CD8-positive, alpha-beta memory T cell (primary cell): ENCODE measurements around the gene MED13L. TPM values are rescaled to one million over a fixed set of nuclear protein-coding genes. Genes with fewer than 3 reads are reported as not detected.

Source experiments
- CTCF ChIA-PET: fragments of 350-600 bp; sonication (Branson Sonifier 250); formaldehyde crosslinking; loops from one replicate; lab custom pipeline; 2021; ENCODE audit warnings: antibody characterized with exemption; lab: Charles Lee
- POLR2A ChIA-PET: fragments of 350-600 bp; sonication (Branson Sonifier 250); formaldehyde crosslinking; loops from one replicate; lab custom pipeline; 2021; ENCODE audit warnings: antibody characterized with exemption; lab: Charles Lee
- DNase-seq, 5 donors: peaks; one replicate each; pipeline versions ENCODE4 v3.0.0 to v3.0.0-alpha.2; 2020 to 2022; ENCODE audit warnings: mixed read lengths in 1 of 5
- H3K27ac ChIP-seq: one replicate; pipeline ENCODE4 v1.7.0; 2013; ENCODE audit warnings: low read depth, mild to moderate bottlenecking, low read length, moderate library complexity
- H3K27me3 ChIP-seq: 2 replicates; pipeline ENCODE4 v1.7.0; 2013; ENCODE audit warnings: low read length, mild to moderate bottlenecking; ENCODE audit not compliant: insufficient read depth, poor library complexity, severe bottlenecking
- H3K36me3 ChIP-seq: 2 replicates; pipeline ENCODE4 v1.7.0; 2013; ENCODE audit warnings: mild to moderate bottlenecking, low read length, moderate library complexity; ENCODE audit not compliant: insufficient read depth
- H3K4me1 ChIP-seq: 2 replicates; pipeline ENCODE4 v1.7.0; 2013; ENCODE audit warnings: mild to moderate bottlenecking, low read length, moderate library complexity; ENCODE audit not compliant: insufficient read depth
- H3K4me3 ChIP-seq: 2 replicates; pipeline ENCODE4 v1.7.0; 2013; ENCODE audit warnings: mild to moderate bottlenecking, low read length
- H3K9me3 ChIP-seq: 2 replicates; pipeline ENCODE4 v1.7.0; 2013; ENCODE audit warnings: mild to moderate bottlenecking, low read length
- H3K27ac Mint-ChIP-seq, 8 donors: one replicate each; pipeline ENCODE4 v1.8.0; 2020 to 2021; ENCODE audit warnings: mixed read lengths in 8 of 8, mild to moderate bottlenecking in 6 of 8, inconsistent platforms in 3 of 8, moderate library complexity in 3 of 8
- H3K27me3 Mint-ChIP-seq, 2 donors: one replicate each; pipeline ENCODE4 v1.8.0; 2020 to 2021; ENCODE audit warnings: mixed read lengths in 2 of 2, mild to moderate bottlenecking in 1 of 2, moderate library complexity in 1 of 2
- H3K36me3 Mint-ChIP-seq, 3 donors: one replicate each; pipeline ENCODE4 v1.8.0; 2020 to 2021; ENCODE audit warnings: mixed read lengths in 3 of 3, inconsistent platforms in 1 of 3, mild to moderate bottlenecking in 1 of 3
- H3K4me1 Mint-ChIP-seq, 3 donors: one replicate each; pipeline ENCODE4 v1.8.0; 2020 to 2021; ENCODE audit warnings: mixed read lengths in 3 of 3, inconsistent platforms in 1 of 3, mild to moderate bottlenecking in 1 of 3
- H3K4me3 Mint-ChIP-seq, 7 donors: one replicate each; pipeline ENCODE4 v1.8.0; 2020 to 2021; ENCODE audit warnings: mixed read lengths in 7 of 7, mild to moderate bottlenecking in 6 of 7, moderate library complexity in 4 of 7, inconsistent platforms in 2 of 7
- H3K9me3 Mint-ChIP-seq, 5 donors: one replicate each; pipeline ENCODE4 v1.8.0; 2020 to 2022; ENCODE audit warnings: mixed read lengths in 5 of 5, mild to moderate bottlenecking in 3 of 5, moderate library complexity in 2 of 5, inconsistent platforms in 1 of 5
- polyA plus RNA-seq: library from polyadenylated mRNA; unstranded; fragments of 300-500 nt; fragmentation: Illumina TruSeq; gene quantifications from one replicate; pipeline ENCODE4 v1.2.3, GENCODE V29; 2021
- total RNA-seq, 2 experiments: library from RNA; stranded (reverse); gene quantifications; one replicate each; pipeline ENCODE4 v1.2.3, GENCODE V29; 2021

The MED13L gene
- total and polyA plus RNA-seq, 3 experiments from 2014 or later: 6.6 to 53.4 (median 49.7) TPM

- no peaks in the 10 kb centered on the region for H3K27me3 Mint-ChIP-seq
- Histone ChIP-seq H3K27ac (no peak overlapping the region), H3K4me3 (no peak overlapping the region), H3K36me3 (no peaks in the 10 kb centered on the region), H3K27me3 (no peaks in the 10 kb centered on the region), H3K4me1 (peaks cover 24% of the 10 kb centered on the region), H3K9me3 (no peaks in the 10 kb centered on the region)
- H3K9me3 Mint-ChIP-seq: no peaks in the 10 kb centered on the region
- peaks cover 44 to 81% (median 79%) of the 10 kb centered on the region in 3 donors for H3K4me1 Mint-ChIP-seq
- H3K27ac Mint-ChIP-seq: peak overlapping the region in 6 of 8 donors; percentile 19 to 81 (median 48)
- no peaks in the 10 kb centered on the region for H3K36me3 Mint-ChIP-seq
- CTCF ChIA-PET: interaction anchor here (0.9 to 1.3 kb wide), 2 partner anchors 11 to 37 kb away, joined by 3 to 4 read pairs; no protein-coding TSS in a partner anchor
- peak overlapping the region in 5 of 7 donors; percentile 1 to 39 (median 20) for H3K4me3 Mint-ChIP-seq
- POLR2A ChIA-PET: no interaction called here
- DNase-seq: peak in 3 of 5 donors; percentile 34 to 71 (median 57)
Measured at GRCh38 chr12:116194935-116195431, 82.5 kb downstream of the MED13L start.

GRCh38 chr12:116189692-116190091 lies 87.8 kb downstream of the MED13L start:
- Mint-ChIP-seq H3K27ac (peak overlapping the region in 2 of 8 donors; percentile 0), H3K36me3 (peaks cover 0 to 2% (median 0%) of the 10 kb centered on the region in 3 donors), H3K27me3 (no peaks in the 10 kb centered on the region), H3K9me3 (no peaks in the 10 kb centered on the region), H3K4me3 (no peak overlapping the region), H3K4me1 (peaks cover 56 to 86% (median 85%) of the 10 kb centered on the region in 3 donors)
- Histone ChIP-seq H3K4me3 (no peak overlapping the region), H3K36me3 (no peaks in the 10 kb centered on the region), H3K9me3 (no peaks in the 10 kb centered on the region), H3K4me1 (peaks cover 28% of the 10 kb centered on the region), H3K27ac (no peak overlapping the region), H3K27me3 (no peaks in the 10 kb centered on the region)
- POLR2A ChIA-PET: no interaction called here
- no peak for DNase-seq
- CTCF ChIA-PET: interaction anchor here (0.9 kb wide), 1 partner anchor 12 kb away, joined by 3 read pairs; no protein-coding TSS in a partner anchor

GRCh38 chr12:116188581-116188980 lies 88.9 kb downstream of the MED13L start:
- no peak overlapping the region for H3K4me3 ChIP-seq
- no peak overlapping the region for H3K27ac ChIP-seq
- Mint-ChIP-seq H3K4me3 (peak overlapping the region in 1 of 7 donors; percentile 20), H3K4me1 (peaks cover 55 to 86% (median 85%) of the 10 kb centered on the region in 3 donors), H3K9me3 (no peaks in the 10 kb centered on the region), H3K27me3 (no peaks in the 10 kb centered on the region), H3K36me3 (peaks cover 0 to 2% (median 0%) of the 10 kb centered on the region in 3 donors), H3K27ac (peak overlapping the region in 2 of 8 donors; percentile 7 to 29)
- DNase-seq: no peak
- no peaks in the 10 kb centered on the region for H3K27me3 ChIP-seq
- no peaks in the 10 kb centered on the region for H3K9me3 ChIP-seq
- CTCF ChIA-PET: interaction anchor here (0.9 kb wide), 1 partner anchor 13 kb away, joined by 3 read pairs; no protein-coding TSS in a partner anchor
- no peaks in the 10 kb centered on the region for H3K36me3 ChIP-seq
- H3K4me1 ChIP-seq: peaks cover 35% of the 10 kb centered on the region
- POLR2A ChIA-PET: no interaction called here

- Mint-ChIP-seq H3K4me3 (no peak overlapping the region), H3K9me3 (no peaks in the 10 kb centered on the region), H3K36me3 (peaks cover 0 to 2% (median 0%) of the 10 kb centered on the region in 3 donors), H3K27ac (peak overlapping the region in 2 of 8 donors; percentile 3 to 31), H3K27me3 (no peaks in the 10 kb centered on the region), H3K4me1 (peaks cover 60 to 88% (median 83%) of the 10 kb centered on the region in 3 donors)
- POLR2A ChIA-PET: interaction anchor here (0.6 kb wide), 1 partner anchor 485 kb away, joined by 3 read pairs; no protein-coding TSS in a partner anchor
- CTCF ChIA-PET: interaction anchor here (1.1 kb wide), 2 partner anchors 80 to 198 kb away, joined by 3 read pairs; no protein-coding TSS in a partner anchor
- H3K36me3 ChIP-seq: no peaks in the 10 kb centered on the region
- H3K4me3 ChIP-seq: no peak overlapping the region
- H3K4me1 ChIP-seq: peaks cover 35% of the 10 kb centered on the region
- H3K27ac ChIP-seq: no peak overlapping the region
- H3K9me3 ChIP-seq: no peaks in the 10 kb centered on the region
- no peak for DNase-seq
- H3K27me3 ChIP-seq: no peaks in the 10 kb centered on the region
Measured at GRCh38 chr12:116187151-116187511, 90.4 kb downstream of the MED13L start.

- Mint-ChIP-seq H3K9me3 (no peaks in the 10 kb centered on the region), H3K4me3 (no peak overlapping the region), H3K36me3 (peaks cover 0 to 2% (median 0%) of the 10 kb centered on the region in 3 donors), H3K27ac (peak overlapping the region in 1 of 8 donors; percentile 3), H3K27me3 (no peaks in the 10 kb centered on the region), H3K4me1 (peaks cover 63 to 91% (median 85%) of the 10 kb centered on the region in 3 donors)
- Histone ChIP-seq H3K27me3 (no peaks in the 10 kb centered on the region), H3K36me3 (no peaks in the 10 kb centered on the region), H3K4me1 (peaks cover 35% of the 10 kb centered on the region), H3K9me3 (no peaks in the 10 kb centered on the region), H3K27ac (no peak overlapping the region), H3K4me3 (no peak overlapping the region)
- CTCF ChIA-PET: interaction anchor here (1.1 kb wide), 2 partner anchors 80 to 198 kb away, joined by 3 read pairs; no protein-coding TSS in a partner anchor
- POLR2A ChIA-PET: interaction anchor here (0.6 kb wide), 1 partner anchor 486 kb away, joined by 3 read pairs; no protein-coding TSS in a partner anchor
- no peak for DNase-seq
Measured at GRCh38 chr12:116186482-116187150, 90.9 kb downstream of the MED13L start.

GRCh38 chr12:116184763-116185162 lies 92.7 kb downstream of the MED13L start:
- no peak overlapping the region for H3K4me3 ChIP-seq
- DNase-seq: no peak
- H3K27me3 ChIP-seq: no peaks in the 10 kb centered on the region
- H3K4me3 Mint-ChIP-seq: no peak overlapping the region
- H3K4me1 Mint-ChIP-seq: peaks cover 71 to 97% (median 90%) of the 10 kb centered on the region in 3 donors
- no peaks in the 10 kb centered on the region for H3K27me3 Mint-ChIP-seq
- no peaks in the 10 kb centered on the region for H3K9me3 ChIP-seq
- ChIA-PET CTCF (interaction anchor here (2.1 kb wide), 1 partner anchor 10 kb away, joined by 4 read pairs; no protein-coding TSS in a partner anchor), POLR2A (no interaction called here)
- H3K36me3 Mint-ChIP-seq: peaks cover 0 to 1% (median 0%) of the 10 kb centered on the region in 3 donors
- no peak overlapping the region for H3K27ac ChIP-seq
- H3K9me3 Mint-ChIP-seq: no peaks in the 10 kb centered on the region
- peaks cover 35% of the 10 kb centered on the region for H3K4me1 ChIP-seq
- H3K36me3 ChIP-seq: no peaks in the 10 kb centered on the region
- no peak overlapping the region for H3K27ac Mint-ChIP-seq

- Mint-ChIP-seq H3K27ac (peak overlapping the region in 2 of 8 donors; percentile 13 to 25), H3K4me1 (peaks cover 61 to 97% (median 81%) of the 10 kb centered on the region in 3 donors), H3K27me3 (no peaks in the 10 kb centered on the region), H3K9me3 (no peaks in the 10 kb centered on the region), H3K36me3 (no peaks in the 10 kb centered on the region), H3K4me3 (no peak overlapping the region)
- Histone ChIP-seq H3K4me1 (peaks cover 29% of the 10 kb centered on the region), H3K27ac (no peak overlapping the region), H3K36me3 (no peaks in the 10 kb centered on the region), H3K9me3 (no peaks in the 10 kb centered on the region), H3K4me3 (no peak overlapping the region), H3K27me3 (no peaks in the 10 kb centered on the region)
- no peak for DNase-seq
- ChIA-PET CTCF (interaction anchor here (2.1 kb wide), 1 partner anchor 11 kb away, joined by 4 read pairs; no protein-coding TSS in a partner anchor), POLR2A (interaction anchor here (0.6 kb wide), 1 partner anchor 13 kb away, joined by 4 read pairs; no protein-coding TSS in a partner anchor)
Measured at GRCh38 chr12:116183741-116184141, 93.8 kb downstream of the MED13L start.
